Mucosa of rectum (tissue), 2 donors: ENCODE data around the gene DUSP22.

ENCODE experiments used
- H3K27ac ChIP-seq, 2 donors: one replicate each; pipeline ENCODE4 v1.7.0; 2013; ENCODE audit warnings: inconsistent platforms in 2 of 2, low read depth in 2 of 2, low read length in 2 of 2
- H3K27me3 ChIP-seq, 2 donors: one replicate each; pipeline ENCODE4 v1.7.0; 2013; ENCODE audit warnings: low read length in 2 of 2; ENCODE audit not compliant: control insufficient read depth in 2 of 2, insufficient read depth in 2 of 2
- H3K36me3 ChIP-seq, 2 donors: one replicate each; pipeline ENCODE4 v1.7.0; 2013; ENCODE audit warnings: low read length in 2 of 2; ENCODE audit not compliant: control insufficient read depth in 2 of 2, insufficient read depth in 2 of 2
- H3K4me1 ChIP-seq, 2 donors: one replicate each; pipeline ENCODE4 v1.7.0; 2013; ENCODE audit warnings: low read length in 2 of 2, mild to moderate bottlenecking in 1 of 2; ENCODE audit not compliant: control insufficient read depth in 2 of 2, insufficient read depth in 2 of 2
- H3K4me3 ChIP-seq, 2 donors: one replicate each; pipeline ENCODE4 v1.7.0; 2013; ENCODE audit warnings: low read length in 2 of 2
- H3K9ac ChIP-seq, 2 donors: one replicate each; pipeline ENCODE4 v1.7.0; 2013; ENCODE audit warnings: low read length in 2 of 2, low read depth in 1 of 2, mild to moderate bottlenecking in 1 of 2
- H3K9me3 ChIP-seq, 2 donors: one replicate each; pipeline ENCODE4 v1.7.0; 2013; ENCODE audit warnings: low read length in 2 of 2; ENCODE audit not compliant: control insufficient read depth in 2 of 2
- donor health status: healthy.
- donor health status: Normal muscosa, but diverticular disease.

DUSP22 gene

GRCh38 chr6:389143-389542, 96.9 kb downstream of the DUSP22 start:
- H3K9ac ChIP-seq: no peak overlapping the region
- H3K4me3 ChIP-seq: no peak overlapping the region
- H3K27ac ChIP-seq: no peak overlapping the region
- H3K4me1 ChIP-seq: peaks cover 2 to 3% of the 10 kb centered on the region in 2 donors
- peaks cover 24 to 41% of the 10 kb centered on the region in 2 donors for H3K27me3 ChIP-seq
- no peaks in the 10 kb centered on the region for H3K9me3 ChIP-seq
- no peaks in the 10 kb centered on the region for H3K36me3 ChIP-seq

- no peak overlapping the region for H3K4me3 ChIP-seq
- H3K27ac ChIP-seq: peak overlapping the region in 1 of 2 donors; percentile 7
- peaks cover 21 to 42% of the 10 kb centered on the region in 2 donors for H3K27me3 ChIP-seq
- peaks cover 2 to 3% of the 10 kb centered on the region in 2 donors for H3K4me1 ChIP-seq
- H3K36me3 ChIP-seq: no peaks in the 10 kb centered on the region
- no peak overlapping the region for H3K9ac ChIP-seq
- no peaks in the 10 kb centered on the region for H3K9me3 ChIP-seq
These were observed 97.3 kb downstream of the DUSP22 start for GRCh38 chr6:389622-390021.

GRCh38 chr6:390914-391558, 98.7 kb downstream of the DUSP22 start:
- H3K36me3 ChIP-seq: no peaks in the 10 kb centered on the region
- peaks cover 31 to 42% of the 10 kb centered on the region in 2 donors for H3K27me3 ChIP-seq
- H3K9ac ChIP-seq: peak overlapping the region in 1 of 2 donors; percentile 28
- H3K9me3 ChIP-seq: no peaks in the 10 kb centered on the region
- H3K4me1 ChIP-seq: peaks cover 2 to 3% of the 10 kb centered on the region in 2 donors
- peak overlapping the region; percentile 61 to 65 for H3K4me3 ChIP-seq
- H3K27ac ChIP-seq: peak overlapping the region in 1 of 2 donors; percentile 75

DNA sequence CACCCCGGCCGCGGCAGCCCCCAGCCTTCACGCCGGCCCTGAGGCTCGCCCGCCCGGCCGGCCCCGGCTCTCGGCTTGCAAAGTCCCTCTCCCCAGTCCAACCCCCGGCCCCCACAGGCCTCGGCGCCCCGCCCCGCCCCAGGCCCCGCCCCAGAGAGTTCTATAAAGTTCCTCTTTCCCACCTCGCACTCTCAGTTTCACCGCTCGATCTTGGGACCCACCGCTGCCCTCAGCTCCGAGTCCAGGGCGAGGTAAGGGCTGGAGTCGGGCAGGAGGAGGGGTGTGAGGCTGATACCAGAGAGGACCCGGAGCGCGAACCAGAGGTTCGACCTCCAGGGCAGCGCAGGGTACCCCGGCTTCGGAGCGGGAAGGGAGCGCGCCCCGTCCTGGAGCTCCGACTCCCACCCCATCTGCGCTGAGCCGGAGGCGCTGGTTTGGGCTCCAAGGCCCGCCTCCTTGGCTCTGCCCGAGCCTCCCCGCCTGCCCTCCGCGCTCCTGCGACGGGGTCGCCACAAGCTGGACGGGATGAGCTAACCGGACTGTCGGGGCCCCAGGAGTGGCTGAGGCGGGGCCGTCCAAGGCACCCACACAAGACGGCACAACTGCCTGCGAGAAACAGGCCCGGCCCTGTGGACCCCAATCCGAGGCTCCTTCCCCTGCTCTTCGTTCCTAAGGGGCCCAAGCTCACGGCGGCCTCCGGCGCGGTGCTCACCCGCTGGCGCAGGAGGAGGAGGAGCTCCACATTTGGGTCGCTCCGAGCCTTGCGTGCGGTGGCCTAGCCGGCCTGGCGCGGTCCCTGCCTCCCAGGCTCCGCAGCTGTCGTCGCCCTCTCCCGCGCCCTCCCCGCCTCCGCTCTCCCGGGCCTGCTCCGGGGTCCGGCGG, 99.5 kb downstream of the DUSP22 start, which contains the start of gene IRF4:
Gene IRF4 (plus strand): TSS at position 194 of the 882 bp plus-strand sequence. CDS start 1,401 bp downstream, outside the sequence.
- Histone ChIP-seq H3K36me3 (no peaks in the 10 kb centered on the region), H3K27me3 (peaks cover 31 to 42% of the 10 kb centered on the region in 2 donors), H3K9ac (peak within 1 kb of the TSS; percentile 40 to 49), H3K27ac (peak within 1 kb of the TSS; percentile 26 to 75), H3K4me1 (peaks cover 2 to 3% of the 10 kb centered on the region in 2 donors), H3K4me3 (peak within 1 kb of the TSS; percentile 62 to 67), H3K9me3 (no peaks in the 10 kb centered on the region)

- Histone ChIP-seq H3K27me3 (peaks cover 29 to 42% of the 10 kb centered on the region in 2 donors), H3K36me3 (no peaks in the 10 kb centered on the region), H3K4me3 (peak overlapping the region; percentile 62 to 67), H3K27ac (peak overlapping the region; percentile 26 to 52), H3K9me3 (no peaks in the 10 kb centered on the region), H3K4me1 (peaks cover 2 to 3% of the 10 kb centered on the region in 2 donors), H3K9ac (peak overlapping the region in 1 of 2 donors; percentile 40)
These were observed 100.4 kb downstream of the DUSP22 start for GRCh38 chr6:392441-393390.

DNA sequence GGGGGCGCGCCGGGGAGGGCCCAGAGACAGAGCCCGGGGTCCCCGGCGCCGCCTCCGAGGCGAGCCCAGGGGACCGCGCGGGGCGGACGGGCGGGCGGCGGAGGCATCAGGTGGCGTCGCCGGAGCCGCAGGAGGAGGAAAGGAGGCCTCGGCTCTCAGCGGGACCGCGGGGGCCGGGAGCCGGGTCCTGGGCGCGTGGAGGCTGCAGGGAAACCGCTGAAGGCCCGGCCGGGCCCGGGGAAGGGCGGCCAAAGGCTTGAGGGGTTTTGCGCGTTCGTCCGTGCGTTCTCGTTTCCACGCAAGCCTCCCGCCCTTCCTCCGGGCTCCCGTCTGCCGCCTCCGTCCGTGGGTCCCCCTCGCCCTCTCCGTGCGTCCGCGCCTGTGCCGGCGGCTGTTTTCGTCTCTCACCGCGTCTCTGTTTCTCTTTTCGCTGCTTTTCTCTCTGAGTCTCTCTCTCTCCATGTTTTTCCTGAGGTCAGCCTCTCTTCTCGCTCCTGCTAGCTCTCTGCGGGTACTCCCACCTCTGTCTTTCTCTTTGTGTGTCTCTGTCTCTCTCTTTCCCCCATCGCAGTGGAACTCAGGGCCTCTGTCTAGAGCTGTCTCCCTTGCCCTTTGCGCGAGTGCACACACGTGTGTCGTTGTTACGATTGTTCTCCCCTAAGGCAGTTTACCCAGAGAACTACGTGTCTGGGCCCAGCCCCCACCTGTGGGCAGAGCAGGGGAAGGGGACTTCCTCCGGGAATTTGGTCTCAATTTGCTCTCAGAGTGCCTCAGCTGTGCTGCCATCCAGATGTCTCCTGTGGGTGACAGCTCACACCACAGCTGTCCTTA, 101.3 kb downstream of the DUSP22 start:
- peaks cover 28 to 46% of the 10 kb centered on the region in 2 donors for H3K27me3 ChIP-seq
- H3K4me3 ChIP-seq: peak overlapping the region; percentile 47 to 67
- peak overlapping the region in 1 of 2 donors; percentile 9 for H3K27ac ChIP-seq
- no peaks in the 10 kb centered on the region for H3K9me3 ChIP-seq
- H3K36me3 ChIP-seq: no peaks in the 10 kb centered on the region
- peak overlapping the region; percentile 0 to 49 for H3K9ac ChIP-seq
- peaks cover 2 to 3% of the 10 kb centered on the region in 2 donors for H3K4me1 ChIP-seq

- Histone ChIP-seq H3K36me3 (no peaks in the 10 kb centered on the region), H3K9ac (peak overlapping the region in 1 of 2 donors; percentile 3), H3K27ac (no peak overlapping the region), H3K4me1 (peaks cover 2 to 3% of the 10 kb centered on the region in 2 donors), H3K9me3 (no peaks in the 10 kb centered on the region), H3K4me3 (no peak overlapping the region), H3K27me3 (peaks cover 28 to 43% of the 10 kb centered on the region in 2 donors)
These were observed 102.5 kb downstream of the DUSP22 start for GRCh38 chr6:394641-395289.

DNA sequence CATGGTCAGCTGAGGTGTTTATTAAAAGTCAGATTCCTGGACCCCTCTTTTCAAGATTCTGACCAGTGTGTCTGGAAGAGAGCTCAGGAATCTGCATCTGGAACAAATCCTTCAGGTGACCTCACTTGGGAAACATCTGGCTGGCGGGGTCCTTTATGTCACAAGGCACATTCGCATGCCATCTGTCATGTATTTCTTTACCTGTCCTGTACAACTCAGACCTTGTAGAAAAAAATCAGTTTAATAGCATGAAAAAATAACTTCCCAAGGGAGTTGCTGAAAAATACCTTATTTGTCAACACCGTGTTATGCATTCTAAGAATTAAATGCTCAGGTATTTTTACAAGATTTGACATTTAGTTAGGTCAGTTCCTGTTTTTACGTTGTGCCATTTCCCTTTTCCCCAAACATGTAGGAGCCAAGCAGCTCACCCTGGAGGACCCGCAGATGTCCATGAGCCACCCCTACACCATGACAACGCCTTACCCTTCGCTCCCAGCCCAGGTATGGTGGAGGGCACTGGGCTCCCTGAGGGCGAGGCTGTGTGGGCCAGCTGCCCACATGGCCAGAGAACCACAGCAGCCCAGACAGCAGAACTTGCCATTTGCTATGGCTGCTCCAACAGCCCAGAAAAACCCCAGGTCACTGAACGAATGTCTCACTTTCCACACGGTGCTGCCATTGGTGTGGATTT, 103.3 kb downstream of the DUSP22 start:
- Histone ChIP-seq H3K4me3 (peak overlapping the region in 1 of 2 donors; percentile 26), H3K27ac (no peak overlapping the region), H3K9me3 (no peaks in the 10 kb centered on the region), H3K4me1 (peaks cover 2 to 3% of the 10 kb centered on the region in 2 donors), H3K27me3 (peaks cover 28 to 37% of the 10 kb centered on the region in 2 donors), H3K36me3 (no peaks in the 10 kb centered on the region), H3K9ac (no peak overlapping the region)
